GM10266 (cell line): Measurements from ENCODE around the gene ARHGEF25.
"Not testable (repeated sequence)": the region's sequence is repeated elsewhere in the genome, so short reads cannot be mapped to it uniquely, and the experiment has no call there.

Source experiments
- DNase-seq: peaks from one replicate; pipeline ENCODE4 v3.0.0; 2012; ENCODE audit errors: extremely low spot score
- CTCF ChIP-seq: IDR thresholded peaks from 2 replicates; pipeline ENCODE4 v1.5.1; 2012; ENCODE audit warnings: mild to moderate bottlenecking, low read depth; ENCODE audit not compliant: control insufficient read depth, insufficient read depth; ENCODE audit errors: missing control alignments

ARHGEF25 gene

GRCh38 chr12:57655541-57656240, 44.5 kb downstream of the ARHGEF25 start:
- TF ChIP-seq CTCF: no peak
- no peak for DNase-seq

- not testable (repeated sequence) for DNase-seq
Observed at GRCh38 chr12:57656408-57656807, 45.2 kb downstream of the ARHGEF25 start.

GRCh38 chr12:57657744-57658143, 46.5 kb downstream of the ARHGEF25 start:
- TF ChIP-seq CTCF: no peak
- DNase-seq: no peak

GRCh38 chr12:57658890-57659289, 47.7 kb downstream of the ARHGEF25 start:
- no peak for TF ChIP-seq CTCF
- no peak for DNase-seq

GRCh38 chr12:57661376-57661775, 50.1 kb downstream of the ARHGEF25 start:
- no peak for TF ChIP-seq CTCF

GRCh38 chr12:57665066-57665820, 54.0 kb downstream of the ARHGEF25 start:
- not testable (repeated sequence) for DNase-seq

More at GRCh38 chr12:57661376-57661775, 50.1 kb downstream of the ARHGEF25 start:
- no peak for DNase-seq
